Hepatocyte (in vitro differentiated cells): ENCODE measurements around the gene TSPAN9. TPM values are rescaled to one million over a fixed set of nuclear protein-coding genes. Genes with fewer than 3 reads are reported as not detected.

ENCODE experiments used
- DNase-seq: peaks from one replicate; pipeline ENCODE4 v3.0.0-alpha.2; 2016; ENCODE audit warnings: low spot score
- H2AFZ ChIP-seq: fragments of 200-600 bp; sonication (generic); 2 replicates; pipeline ENCODE4 v1.6.0; 2016; ENCODE audit warnings: antibody characterized with exemption, mild to moderate bottlenecking
- H3K27ac ChIP-seq: fragments of 200-600 bp; sonication (generic); 2 replicates; pipeline ENCODE4 v1.5.1; 2016; ENCODE audit warnings: mild to moderate bottlenecking
- H3K27me3 ChIP-seq: fragments of 200-600 bp; sonication (generic); 2 replicates; pipeline ENCODE4 v1.6.1; 2016
- H3K36me3 ChIP-seq: fragments of 200-600 bp; sonication (generic); replicated peaks from 2 replicates; pipeline ENCODE4 v1.5.1; 2016; ENCODE audit warnings: low read depth; ENCODE audit not compliant: insufficient read depth
- H3K4me1 ChIP-seq: fragments of 200-600 bp; sonication (generic); 2 replicates; pipeline ENCODE4 v1.5.1; 2016; ENCODE audit warnings: mild to moderate bottlenecking, moderate library complexity; ENCODE audit not compliant: insufficient read depth
- H3K4me2 ChIP-seq: fragments of 200-600 bp; sonication (generic); 2 replicates; pipeline ENCODE4 v1.6.0; 2016
- H3K4me3 ChIP-seq: fragments of 200-600 bp; sonication (generic); 2 replicates; pipeline ENCODE4 v1.5.1; 2016; ENCODE audit warnings: mild to moderate bottlenecking
- H3K79me2 ChIP-seq: fragments of 200-600 bp; sonication (generic); 2 replicates; pipeline ENCODE4 v1.6.0; 2017; ENCODE audit warnings: mild to moderate bottlenecking
- H3K9me2 ChIP-seq: fragments of 200-600 bp; sonication (generic); replicated peaks from 2 replicates; pipeline ENCODE4 v1.6.0; 2017; ENCODE audit warnings: mild to moderate bottlenecking; ENCODE audit not compliant: insufficient read depth
- H3K9me3 ChIP-seq: fragments of 200-600 bp; sonication (generic); 2 replicates; pipeline ENCODE4 v1.5.1; 2016; ENCODE audit warnings: low read depth, mild to moderate bottlenecking
- H4K20me1 ChIP-seq: fragments of 200-600 bp; sonication (generic); 2 replicates; pipeline ENCODE4 v1.6.0; 2016; ENCODE audit warnings: mild to moderate bottlenecking; ENCODE audit not compliant: insufficient read depth, poor library complexity, severe bottlenecking
- CTCF ChIP-seq: fragments of 200-600 bp; sonication (generic); IDR thresholded peaks from 2 replicates; pipeline ENCODE4 v1.5.1; 2016; ENCODE audit warnings: antibody characterized with exemption, mild to moderate bottlenecking; ENCODE audit not compliant: poor library complexity
- EZH2 ChIP-seq: fragments of 200-600 bp; sonication (generic); IDR thresholded peaks from 2 replicates; pipeline ENCODE4 v1.6.1; 2016; ENCODE audit warnings: antibody characterized with exemption, mild to moderate bottlenecking, borderline replicate concordance
- EZH2phosphoT487 ChIP-seq: fragments of 200-600 bp; sonication (generic); IDR thresholded peaks from one replicate; pipeline ENCODE4 v1.6.1; 2018; ENCODE audit warnings: antibody characterized with exemption, mild to moderate bottlenecking, low read depth, moderate library complexity; ENCODE audit not compliant: unreplicated experiment, severe bottlenecking
- WGBS: methylation state at CpG from one replicate; pipeline ENCODE4 v1.1.6; 2016; ENCODE audit warnings: low lambda C conversion rate; ENCODE audit errors: missing lambda C conversion rate; 5-methylcytosine and 5-hydroxymethylcytosine counted together
- polyA plus RNA-seq: library from polyadenylated mRNA; unstranded; fragments of >200 nt; fragmentation: Nextera tagmentation; extraction: Ambion mirVana; gene quantifications from 2 replicates; pipeline ENCODE4 v1.2.1, GENCODE V29; 2016
- total RNA-seq: library from RNA; depleted of rRNA; stranded (reverse); fragments of >200 nt; gene quantifications from 2 replicates; pipeline ENCODE4 v1.2.3, GENCODE V29; 2014

TSPAN9 gene
- total and polyA plus RNA-seq, 2 experiments from 2014 or later, result 16.6 to 38.6 TPM

DNA sequence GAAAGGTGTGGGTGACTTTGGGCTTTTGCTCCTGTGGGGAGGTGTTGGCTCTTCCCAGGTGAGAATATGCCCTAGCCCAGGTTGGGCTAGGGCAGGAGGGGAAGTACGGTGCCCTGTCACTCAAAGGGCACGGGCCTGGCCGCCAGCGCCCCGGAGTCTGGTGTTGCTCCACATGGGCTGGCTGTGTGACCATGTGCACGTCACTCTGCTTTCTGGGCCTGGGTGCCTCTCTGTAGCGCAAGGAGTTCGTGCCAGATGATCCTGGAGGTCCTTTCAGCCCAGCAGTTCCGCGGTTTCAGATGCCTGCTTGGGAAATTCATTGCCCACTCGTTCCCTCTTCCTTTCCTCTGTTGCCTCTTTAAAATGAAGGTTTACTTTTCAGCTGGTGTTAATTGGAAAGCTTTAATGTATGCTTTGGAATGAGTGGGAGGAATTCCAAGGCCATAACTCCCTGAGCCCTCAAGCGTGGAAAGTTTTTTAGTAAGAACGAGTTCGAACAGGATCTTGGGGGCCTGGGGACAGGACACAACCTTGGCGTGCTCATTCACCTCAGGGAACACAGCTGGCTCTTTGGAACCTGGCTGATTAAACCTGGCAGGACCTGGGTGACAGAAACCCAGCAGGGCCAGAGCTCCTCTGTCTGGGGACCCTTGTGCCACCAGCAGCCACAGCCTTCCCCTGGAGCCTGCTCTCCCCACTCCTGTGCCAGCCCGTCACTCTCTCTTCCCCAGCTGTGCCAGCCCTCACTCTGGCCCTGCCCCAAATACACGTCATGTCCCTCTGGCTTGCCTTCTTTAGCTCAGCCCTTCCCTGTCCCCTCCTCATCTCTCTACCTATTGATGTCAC is 42.8 kb downstream of the TSPAN9 start:
- Histone ChIP-seq H3K27ac (peak overlapping the region; percentile 70), H3K4me3 (no peak overlapping the region), H4K20me1 (peaks cover 2% of the 10 kb centered on the region), H3K27me3 (no peaks in the 10 kb centered on the region), H3K36me3 (no peaks in the 10 kb centered on the region), H3K4me1 (peaks cover 5% of the 10 kb centered on the region), H3K9me3 (no peaks in the 10 kb centered on the region), H3K79me2 (no peaks in the 10 kb centered on the region), H3K9me2 (no peaks in the 10 kb centered on the region), H2AFZ (no peak overlapping the region), H3K4me2 (no peak overlapping the region)
- no peak for TF ChIP-seq EZH2
- TF ChIP-seq EZH2phosphoT487, result no peak
- no peak for TF ChIP-seq CTCF
- no peak for DNase-seq
- WGBS, result 73% methylated on average over 17 of the region's 17 CpGs

DNA sequence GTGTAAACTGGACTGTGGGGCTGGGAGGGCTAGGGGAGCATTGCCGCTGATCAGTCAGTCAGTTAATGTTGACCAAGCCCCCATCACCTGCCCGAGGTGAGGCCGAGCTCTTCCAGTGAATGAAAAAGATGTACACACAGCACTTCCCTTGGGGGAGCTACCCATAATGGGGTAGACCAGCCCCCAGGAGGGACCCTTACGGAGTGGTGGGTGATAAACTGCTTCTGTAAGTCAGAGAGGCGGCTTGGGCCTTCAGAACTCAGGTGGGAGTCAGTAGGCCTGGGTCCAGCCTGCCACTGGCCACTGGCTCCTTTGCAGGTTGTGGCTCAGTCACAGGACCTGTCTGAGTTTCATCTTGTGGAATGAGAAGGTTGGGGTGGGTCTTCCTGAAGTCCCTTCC is 43.5 kb downstream of the TSPAN9 start:
- H3K9me2 ChIP-seq, result no peaks in the 10 kb centered on the region
- H3K4me2 ChIP-seq, result no peak overlapping the region
- TF ChIP-seq EZH2, result no peak
- no peak for TF ChIP-seq CTCF
- no peak for TF ChIP-seq EZH2phosphoT487
- 90% methylated on average over 5 of the region's 5 CpGs for WGBS
- no peaks in the 10 kb centered on the region for H3K9me3 ChIP-seq
- H3K36me3 ChIP-seq, result no peaks in the 10 kb centered on the region
- H3K4me1 ChIP-seq, result peaks cover 5% of the 10 kb centered on the region
- H3K4me3 ChIP-seq, result no peak overlapping the region
- H3K27me3 ChIP-seq, result no peaks in the 10 kb centered on the region
- no peak overlapping the region for H2AFZ ChIP-seq
- no peak for DNase-seq
- no peaks in the 10 kb centered on the region for H3K79me2 ChIP-seq
- peaks cover 2% of the 10 kb centered on the region for H4K20me1 ChIP-seq
- H3K27ac ChIP-seq, result peak overlapping the region; percentile 43

DNA sequence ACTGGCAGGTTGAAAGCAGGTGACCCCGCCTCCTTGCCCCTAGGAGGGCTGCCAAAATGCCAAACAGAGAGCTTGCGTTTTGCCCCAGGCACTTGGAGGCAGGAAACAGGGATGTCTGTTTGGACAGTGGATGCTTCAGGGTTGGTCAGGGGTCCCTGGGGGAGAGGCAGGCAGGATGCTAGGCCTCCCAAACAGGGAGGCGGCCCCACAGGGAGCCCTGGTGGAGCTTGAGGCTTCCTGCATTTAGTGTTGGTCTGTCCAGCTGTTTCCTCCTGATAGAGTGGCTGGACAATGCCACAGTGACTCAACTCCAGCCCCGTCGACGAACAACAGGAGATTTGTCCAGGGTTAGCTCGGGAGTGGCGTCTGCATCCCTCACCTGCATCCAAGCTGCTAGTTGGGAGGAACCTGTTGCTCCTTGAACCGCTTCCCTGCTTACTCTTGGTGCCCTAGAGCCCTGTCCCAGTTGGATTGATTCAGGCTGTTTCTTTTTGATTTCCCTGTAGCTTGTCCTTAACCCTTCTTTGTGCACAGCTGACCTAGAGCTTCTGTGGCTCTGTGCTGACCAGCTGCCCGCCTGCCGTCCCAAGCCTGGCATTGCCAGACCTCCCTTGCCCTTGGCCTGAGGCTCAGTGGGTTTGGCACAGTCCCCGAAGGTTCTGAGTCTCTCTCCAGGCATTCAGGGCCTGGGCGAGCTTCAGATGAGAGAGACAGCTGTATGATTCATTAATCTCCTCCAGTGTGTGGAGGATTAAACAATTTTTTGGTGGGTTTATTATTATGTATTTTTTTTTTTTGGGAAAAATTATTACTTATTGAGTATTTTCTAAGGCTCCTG is 45.9 kb downstream of the TSPAN9 start:
- Histone ChIP-seq H3K9me3 (no peaks in the 10 kb centered on the region), H3K4me3 (no peak overlapping the region), H3K9me2 (no peaks in the 10 kb centered on the region), H3K36me3 (no peaks in the 10 kb centered on the region), H3K27ac (no peak overlapping the region), H3K4me1 (peaks cover 5% of the 10 kb centered on the region), H2AFZ (no peak overlapping the region), H4K20me1 (no peaks in the 10 kb centered on the region), H3K4me2 (no peak overlapping the region), H3K27me3 (no peaks in the 10 kb centered on the region), H3K79me2 (no peaks in the 10 kb centered on the region)
- TF ChIP-seq EZH2phosphoT487, result no peak
- no peak for TF ChIP-seq EZH2
- TF ChIP-seq CTCF, result no peak
- no peak for DNase-seq
- 81% methylated on average over 13 of the region's 13 CpGs for WGBS
